HepG2 (cell line): ENCODE data around the gene TRIM25.

Experiments used
- RBFOX2 ChIP-seq: fragments of 200-400 bp; formaldehyde crosslinking; IDR thresholded peaks from 2 replicates; pipeline ENCODE4 v1.6.1; 2017; ENCODE audit warnings: low read depth, mild to moderate bottlenecking, low read length
- SMC3 ChIP-seq: IDR thresholded peaks from 2 replicates; pipeline ENCODE4 v1.6.1; 2011; ENCODE audit warnings: low read length, improper control_type of control experiment

- TF ChIP-seq RBFOX2 (no peak), SMC3 (no peak)
Observed at GRCh38 chr17:56879280-56879679, 34.6 kb downstream of the TRIM25 start.
